GM23248 (cell line): ENCODE results near the gene AP3S1. TPM values are rescaled to one million over a fixed set of nuclear protein-coding genes. Genes with fewer than 3 reads are reported as not detected.
"Not testable (repeated sequence)": the region's sequence is repeated elsewhere in the genome, so short reads cannot be mapped to it uniquely, and the experiment has no call there.

Source experiments
- DNase-seq: peaks from one replicate; pipeline ENCODE4 v3.0.0-alpha.2; 2015
- H2AFZ ChIP-seq: fragments of 200-600 bp; sonication (generic); 2 replicates; pipeline ENCODE4 v1.6.1; 2016; ENCODE audit warnings: antibody characterized with exemption
- H3F3A ChIP-seq: fragments of 200-600 bp; sonication (generic); 2 replicates; pipeline ENCODE4 v1.6.1; 2016; ENCODE audit warnings: mild to moderate bottlenecking, antibody characterized with exemption, mixed run types; ENCODE audit not compliant: insufficient read depth
- H3K27ac ChIP-seq: fragments of 200-600 bp; sonication (generic); 2 replicates; pipeline ENCODE4 v1.5.1; 2016; ENCODE audit warnings: mild to moderate bottlenecking
- H3K27me3 ChIP-seq: fragments of 200-600 bp; sonication (generic); replicated peaks from 2 replicates; pipeline ENCODE4 v1.6.1; 2016; ENCODE audit warnings: mild to moderate bottlenecking; ENCODE audit not compliant: insufficient read depth
- H3K36me3 ChIP-seq: fragments of 200-600 bp; sonication (generic); 2 replicates; pipeline ENCODE4 v1.6.1; 2016; ENCODE audit warnings: low read depth, mild to moderate bottlenecking
- H3K4me1 ChIP-seq: fragments of 200-600 bp; sonication (generic); 2 replicates; pipeline ENCODE4 v1.6.1; 2016; ENCODE audit warnings: mild to moderate bottlenecking; ENCODE audit not compliant: insufficient read depth
- H3K4me2 ChIP-seq: fragments of 200-600 bp; sonication (generic); one replicate; pipeline ENCODE4 v1.6.1; 2016; ENCODE audit warnings: mild to moderate bottlenecking; ENCODE audit not compliant: unreplicated experiment
- H3K4me3 ChIP-seq: fragments of 200-600 bp; sonication (generic); 2 replicates; pipeline ENCODE4 v1.5.1; 2016; ENCODE audit warnings: mild to moderate bottlenecking
- H3K79me2 ChIP-seq: fragments of 200-600 bp; sonication (generic); 2 replicates; pipeline ENCODE4 v1.6.1; 2016; ENCODE audit warnings: mild to moderate bottlenecking; ENCODE audit not compliant: insufficient read depth
- H3K9ac ChIP-seq: fragments of 200-600 bp; sonication (generic); 2 replicates; pipeline ENCODE4 v1.6.1; 2016; ENCODE audit warnings: mild to moderate bottlenecking
- H3K9me2 ChIP-seq: fragments of 200-600 bp; sonication (generic); 2 replicates; pipeline ENCODE4 v1.6.1; 2016; ENCODE audit warnings: mixed run types, mild to moderate bottlenecking, moderate library complexity; ENCODE audit not compliant: insufficient read depth
- H3K9me3 ChIP-seq: fragments of 200-600 bp; sonication (generic); one replicate; pipeline ENCODE4 v1.6.1; 2017; ENCODE audit warnings: low read depth
- H4K20me1 ChIP-seq: fragments of 200-600 bp; sonication (generic); 2 replicates; pipeline ENCODE4 v1.6.0; 2016; ENCODE audit not compliant: insufficient read depth
- EZH2 ChIP-seq: fragments of 200-600 bp; sonication (generic); IDR thresholded peaks from 2 replicates; pipeline ENCODE4 v1.6.1; 2018; ENCODE audit warnings: antibody characterized with exemption, mild to moderate bottlenecking; ENCODE audit not compliant: insufficient read depth, poor library complexity, severe bottlenecking
- EZH2phosphoT487 ChIP-seq: fragments of 200-600 bp; sonication (generic); IDR thresholded peaks from 2 replicates; pipeline ENCODE4 v1.6.1; 2018; ENCODE audit warnings: antibody characterized with exemption, moderate library complexity, mild to moderate bottlenecking, low read depth; ENCODE audit not compliant: insufficient read depth
- WGBS, 2 experiments: methylation state at CpG; one replicate each; pipeline ENCODE4 v1.1.6; 2015 to 2017; ENCODE audit warnings: low lambda C conversion rate in 2 of 2, low coverage in 1 of 2; ENCODE audit errors: missing lambda C conversion rate in 2 of 2; 5-methylcytosine and 5-hydroxymethylcytosine counted together
- in situ Hi-C: fragments of 300-500 bp; cut with MboI; formaldehyde crosslinking; loops from 2 replicates; pipeline ENCODE4 v1.15.0; 2020
- polyA plus RNA-seq: library from polyadenylated mRNA; unstranded; fragments of >200 nt; fragmentation: Nextera tagmentation; extraction: Ambion mirVana; gene quantifications from 2 replicates; pipeline ENCODE4 v1.2.1, GENCODE V29; 2016
- total RNA-seq: library from RNA; depleted of rRNA; stranded (reverse); fragments of >200 nt; shearing (Covaris generic); gene quantifications from 2 replicates; pipeline ENCODE4 v1.2.3, GENCODE V29; 2014

AP3S1 gene
- total and polyA plus RNA-seq, 2 experiments from 2014 or later = 303 to 430 TPM

DNA sequence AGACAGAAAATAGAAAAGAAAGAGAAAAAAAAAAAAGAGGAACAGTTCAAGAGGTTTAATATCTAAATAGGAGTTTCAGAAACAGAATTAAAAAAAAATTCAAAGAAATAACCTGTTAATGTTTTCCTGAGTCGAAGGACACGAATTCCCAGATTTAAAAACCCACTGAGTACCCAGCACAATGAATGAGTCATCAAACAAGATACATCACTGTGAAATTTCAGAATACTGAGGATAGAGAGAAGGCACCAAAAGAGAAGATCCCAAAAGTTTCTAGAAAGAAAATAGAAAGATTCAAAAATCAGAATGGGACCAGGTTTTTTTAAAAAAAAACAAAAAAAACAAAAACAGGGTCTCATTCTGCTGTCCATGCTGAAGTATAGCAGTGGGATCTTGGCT, 34.1 kb upstream of the AP3S1 start:
- in situ Hi-C loops = no loop called here
- no peak overlapping the region for H3K27ac ChIP-seq
- WGBS, 2 experiments = 86 to 95% methylated on average over 2 of the region's 2 CpGs

DNA sequence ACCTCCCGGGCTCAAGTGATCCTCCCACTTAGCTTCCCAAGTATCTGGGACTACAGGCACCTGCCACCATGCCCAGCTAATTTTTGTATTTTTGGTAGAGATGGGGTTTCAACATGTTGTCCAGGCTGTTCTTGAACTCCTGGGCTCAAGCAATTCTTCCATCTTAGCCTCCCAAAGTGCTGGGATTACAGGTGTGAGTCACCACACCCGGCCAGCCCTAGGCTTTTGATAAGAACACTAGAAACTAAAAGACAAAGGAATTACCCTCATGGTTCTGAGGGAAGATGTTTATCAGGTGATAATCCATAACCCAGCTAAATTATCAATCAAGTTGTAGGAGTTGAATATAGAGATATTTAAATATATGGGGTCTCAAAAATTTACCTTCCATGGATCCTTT, 33.7 kb upstream of the AP3S1 start:
- H3K9me2 ChIP-seq, H3K27me3 ChIP-seq, H3K9ac ChIP-seq, H3K36me3 ChIP-seq, H3K79me2 ChIP-seq, H3K27ac ChIP-seq, in situ Hi-C loops, H2AFZ ChIP-seq, H3K4me3 ChIP-seq, H4K20me1 ChIP-seq, H3K9me3 ChIP-seq, DNase-seq, H3K4me2 ChIP-seq: not testable (repeated sequence)
- peaks cover 12% of the 10 kb centered on the region for H3K4me1 ChIP-seq
- peaks cover 14% of the 10 kb centered on the region for H3F3A ChIP-seq
- WGBS, 2 experiments = 93% methylated on average over 2 of the region's 2 CpGs

More for the DNA sequence above, 34.1 kb upstream of the AP3S1 start:
- H3K4me3 ChIP-seq = no peak overlapping the region
- H4K20me1 ChIP-seq = no peaks in the 10 kb centered on the region
- H3K27me3 ChIP-seq = no peaks in the 10 kb centered on the region
- no peak overlapping the region for H2AFZ ChIP-seq
- peaks cover 12% of the 10 kb centered on the region for H3K4me1 ChIP-seq
- H3K9me3 ChIP-seq = no peaks in the 10 kb centered on the region
- TF ChIP-seq EZH2 = no peak
- no peak for TF ChIP-seq EZH2phosphoT487
- no peaks in the 10 kb centered on the region for H3K36me3 ChIP-seq
- no peak overlapping the region for H3K4me2 ChIP-seq
- H3K9ac ChIP-seq = no peak overlapping the region
- peaks cover 14% of the 10 kb centered on the region for H3F3A ChIP-seq
- no peaks in the 10 kb centered on the region for H3K9me2 ChIP-seq
- DNase-seq = no peak
- no peaks in the 10 kb centered on the region for H3K79me2 ChIP-seq

DNA sequence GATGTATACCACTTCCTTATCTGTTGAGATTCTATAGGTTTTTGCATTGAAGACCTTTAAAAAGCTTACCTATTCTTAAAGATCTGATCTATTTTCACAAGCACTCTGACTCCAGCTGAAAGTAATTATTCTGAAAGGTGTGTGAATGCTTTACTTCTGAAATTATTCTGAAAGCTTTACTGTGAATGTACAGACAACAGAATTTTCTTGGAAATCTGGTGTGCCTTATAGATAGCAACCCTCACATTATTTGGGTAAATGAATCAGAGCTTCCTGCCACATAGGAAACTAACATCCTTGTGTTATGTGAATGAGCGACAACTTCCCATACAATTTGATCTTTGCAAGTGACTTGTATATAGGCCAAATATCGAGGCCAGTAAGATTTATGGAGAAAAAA, 31.8 kb upstream of the AP3S1 start:
- in situ Hi-C loops = no loop called here
- H3F3A ChIP-seq = peaks cover 14% of the 10 kb centered on the region
- 83 to 93% methylated on average over 2 of the region's 2 CpGs for WGBS, 2 experiments
- TF ChIP-seq EZH2phosphoT487 (no peak), EZH2 (no peak)
- H3K9me2 ChIP-seq = no peaks in the 10 kb centered on the region
- H2AFZ ChIP-seq = no peak overlapping the region
- H4K20me1 ChIP-seq = no peaks in the 10 kb centered on the region
- DNase-seq = no peak
- no peak overlapping the region for H3K4me3 ChIP-seq
- no peaks in the 10 kb centered on the region for H3K79me2 ChIP-seq
- H3K9ac ChIP-seq = no peak overlapping the region
- H3K27ac ChIP-seq = no peak overlapping the region
- H3K36me3 ChIP-seq = no peaks in the 10 kb centered on the region
- no peak overlapping the region for H3K4me2 ChIP-seq
- H3K4me1 ChIP-seq = peaks cover 12% of the 10 kb centered on the region
- H3K9me3 ChIP-seq = no peaks in the 10 kb centered on the region
- peaks cover 7% of the 10 kb centered on the region for H3K27me3 ChIP-seq

GRCh38 chr5:115810761-115811160, 31.0 kb upstream of the AP3S1 start:
- peak; percentile 56 for DNase-seq
- H2AFZ ChIP-seq = no peak overlapping the region
- no peak overlapping the region for H3K4me3 ChIP-seq
- H3K9me2 ChIP-seq = no peaks in the 10 kb centered on the region
- H3K9me3 ChIP-seq = no peaks in the 10 kb centered on the region
- in situ Hi-C loops = no loop called here
- peaks cover 12% of the 10 kb centered on the region for H3K4me1 ChIP-seq
- no peaks in the 10 kb centered on the region for H3K36me3 ChIP-seq
- H3K9ac ChIP-seq = no peak overlapping the region
- H3K79me2 ChIP-seq = no peaks in the 10 kb centered on the region
- H4K20me1 ChIP-seq = no peaks in the 10 kb centered on the region
- peaks cover 15% of the 10 kb centered on the region for H3K27me3 ChIP-seq
- no peak for TF ChIP-seq EZH2
- no peak for TF ChIP-seq EZH2phosphoT487
- H3F3A ChIP-seq = peaks cover 14% of the 10 kb centered on the region
- no peak overlapping the region for H3K27ac ChIP-seq
- peak overlapping the region; percentile 1 for H3K4me2 ChIP-seq

GRCh38 chr5:115811406-115811805, 30.3 kb upstream of the AP3S1 start:
- Histone ChIP-seq H3K4me1 (peaks cover 12% of the 10 kb centered on the region), H3K9me3 (no peaks in the 10 kb centered on the region), H3F3A (peaks cover 14% of the 10 kb centered on the region), H3K27me3 (peaks cover 16% of the 10 kb centered on the region), H3K79me2 (no peaks in the 10 kb centered on the region), H3K4me3 (no peak overlapping the region), H4K20me1 (no peaks in the 10 kb centered on the region), H3K9ac (no peak overlapping the region), H3K36me3 (no peaks in the 10 kb centered on the region), H3K9me2 (no peaks in the 10 kb centered on the region), H3K27ac (no peak overlapping the region), H3K4me2 (no peak overlapping the region), H2AFZ (no peak overlapping the region)
- TF ChIP-seq EZH2 = no peak
- TF ChIP-seq EZH2phosphoT487 = no peak
- in situ Hi-C loops = no loop called here
- no peak for DNase-seq
